ENCODE data around the gene FLNB. TPM values are rescaled to one million over a fixed set of nuclear protein-coding genes. Genes with fewer than 3 reads are reported as not detected.

FLNB gene
- total and polyA plus RNA-seq, 2 of the 13 experiments (the other 11 are each of a cell fraction or from before 2014, with no cell fraction given) = 106 to 130 TPM

DNA sequence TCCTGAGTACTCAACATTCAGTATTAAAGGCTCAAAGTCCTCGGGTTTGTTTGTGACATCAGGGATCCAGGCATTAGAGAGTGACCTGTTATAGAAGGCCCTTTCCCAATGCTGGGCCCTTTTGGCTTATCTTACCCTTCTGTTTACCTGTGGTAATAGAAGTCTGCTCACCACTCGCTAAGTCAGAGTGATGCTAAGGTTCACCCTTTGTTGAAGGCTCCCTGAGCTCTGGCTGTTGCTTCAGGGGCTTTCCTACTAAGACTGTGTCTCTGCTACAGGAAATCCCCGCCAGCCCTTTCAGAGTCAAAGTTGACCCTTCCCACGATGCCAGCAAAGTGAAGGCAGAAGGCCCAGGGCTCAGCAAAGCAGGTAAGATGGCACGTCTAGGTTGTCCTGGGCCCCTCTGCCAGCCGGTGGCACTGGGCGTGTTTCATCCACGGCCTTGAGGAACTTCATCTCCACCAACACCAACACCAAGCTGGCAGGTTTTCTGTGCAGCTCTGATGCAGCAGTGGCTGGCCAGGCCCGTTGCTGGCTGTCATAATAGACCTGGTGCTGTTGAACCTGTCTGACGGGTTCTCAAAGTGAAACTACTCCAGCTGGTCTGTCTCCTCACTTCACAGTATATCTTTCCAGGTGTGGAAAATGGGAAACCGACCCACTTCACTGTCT, 103.4 kb downstream of the FLNB start (continued):
- TF ChIP-seq, protein P1, sequence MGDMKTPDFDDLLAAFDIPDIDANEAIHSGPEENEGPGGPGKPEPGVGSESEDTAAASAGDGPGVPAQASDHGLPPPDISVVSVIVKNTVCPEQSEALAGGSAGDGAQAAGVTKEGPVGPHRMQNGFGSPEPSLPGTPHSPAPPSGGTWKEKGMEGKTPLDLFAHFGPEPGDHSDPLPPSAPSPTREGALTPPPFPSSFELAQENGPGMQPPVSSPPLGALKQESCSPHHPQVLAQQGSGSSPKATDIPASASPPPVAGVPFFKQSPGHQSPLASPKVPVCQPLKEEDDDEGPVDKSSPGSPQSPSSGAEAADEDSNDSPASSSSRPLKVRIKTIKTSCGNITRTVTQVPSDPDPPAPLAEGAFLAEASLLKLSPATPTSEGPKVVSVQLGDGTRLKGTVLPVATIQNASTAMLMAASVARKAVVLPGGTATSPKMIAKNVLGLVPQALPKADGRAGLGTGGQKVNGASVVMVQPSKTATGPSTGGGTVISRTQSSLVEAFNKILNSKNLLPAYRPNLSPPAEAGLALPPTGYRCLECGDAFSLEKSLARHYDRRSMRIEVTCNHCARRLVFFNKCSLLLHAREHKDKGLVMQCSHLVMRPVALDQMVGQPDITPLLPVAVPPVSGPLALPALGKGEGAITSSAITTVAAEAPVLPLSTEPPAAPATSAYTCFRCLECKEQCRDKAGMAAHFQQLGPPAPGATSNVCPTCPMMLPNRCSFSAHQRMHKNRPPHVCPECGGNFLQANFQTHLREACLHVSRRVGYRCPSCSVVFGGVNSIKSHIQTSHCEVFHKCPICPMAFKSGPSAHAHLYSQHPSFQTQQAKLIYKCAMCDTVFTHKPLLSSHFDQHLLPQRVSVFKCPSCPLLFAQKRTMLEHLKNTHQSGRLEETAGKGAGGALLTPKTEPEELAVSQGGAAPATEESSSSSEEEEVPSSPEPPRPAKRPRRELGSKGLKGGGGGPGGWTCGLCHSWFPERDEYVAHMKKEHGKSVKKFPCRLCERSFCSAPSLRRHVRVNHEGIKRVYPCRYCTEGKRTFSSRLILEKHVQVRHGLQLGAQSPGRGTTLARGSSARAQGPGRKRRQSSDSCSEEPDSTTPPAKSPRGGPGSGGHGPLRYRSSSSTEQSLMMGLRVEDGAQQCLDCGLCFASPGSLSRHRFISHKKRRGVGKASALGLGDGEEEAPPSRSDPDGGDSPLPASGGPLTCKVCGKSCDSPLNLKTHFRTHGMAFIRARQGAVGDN (CRISPR knock-in tag; IDR thresholded peaks at IDR 0.05) = peak; percentile 67
- TF ChIP-seq, protein P2, sequence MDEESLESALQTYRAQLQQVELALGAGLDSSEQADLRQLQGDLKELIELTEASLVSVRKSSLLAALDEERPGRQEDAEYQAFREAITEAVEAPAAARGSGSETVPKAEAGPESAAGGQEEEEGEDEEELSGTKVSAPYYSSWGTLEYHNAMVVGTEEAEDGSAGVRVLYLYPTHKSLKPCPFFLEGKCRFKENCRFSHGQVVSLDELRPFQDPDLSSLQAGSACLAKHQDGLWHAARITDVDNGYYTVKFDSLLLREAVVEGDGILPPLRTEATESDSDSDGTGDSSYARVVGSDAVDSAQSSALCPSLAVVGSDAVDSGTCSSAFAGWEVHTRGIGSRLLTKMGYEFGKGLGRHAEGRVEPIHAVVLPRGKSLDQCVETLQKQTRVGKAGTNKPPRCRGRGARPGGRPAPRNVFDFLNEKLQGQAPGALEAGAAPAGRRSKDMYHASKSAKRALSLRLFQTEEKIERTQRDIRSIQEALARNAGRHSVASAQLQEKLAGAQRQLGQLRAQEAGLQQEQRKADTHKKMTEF (CRISPR knock-in tag; IDR thresholded peaks at IDR 0.05) = no peak
- TF ChIP-seq, protein P3, sequence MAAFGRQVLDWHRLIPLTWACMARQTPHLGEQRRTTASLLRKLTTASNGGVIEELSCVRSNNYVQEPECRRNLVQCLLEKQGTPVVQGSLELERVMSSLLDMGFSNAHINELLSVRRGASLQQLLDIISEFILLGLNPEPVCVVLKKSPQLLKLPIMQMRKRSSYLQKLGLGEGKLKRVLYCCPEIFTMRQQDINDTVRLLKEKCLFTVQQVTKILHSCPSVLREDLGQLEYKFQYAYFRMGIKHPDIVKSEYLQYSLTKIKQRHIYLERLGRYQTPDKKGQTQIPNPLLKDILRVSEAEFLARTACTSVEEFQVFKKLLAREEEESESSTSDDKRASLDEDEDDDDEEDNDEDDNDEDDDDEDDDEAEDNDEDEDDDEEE (CRISPR knock-in tag; IDR thresholded peaks at IDR 0.05) = no peak
- TF ChIP-seq, protein P4, sequence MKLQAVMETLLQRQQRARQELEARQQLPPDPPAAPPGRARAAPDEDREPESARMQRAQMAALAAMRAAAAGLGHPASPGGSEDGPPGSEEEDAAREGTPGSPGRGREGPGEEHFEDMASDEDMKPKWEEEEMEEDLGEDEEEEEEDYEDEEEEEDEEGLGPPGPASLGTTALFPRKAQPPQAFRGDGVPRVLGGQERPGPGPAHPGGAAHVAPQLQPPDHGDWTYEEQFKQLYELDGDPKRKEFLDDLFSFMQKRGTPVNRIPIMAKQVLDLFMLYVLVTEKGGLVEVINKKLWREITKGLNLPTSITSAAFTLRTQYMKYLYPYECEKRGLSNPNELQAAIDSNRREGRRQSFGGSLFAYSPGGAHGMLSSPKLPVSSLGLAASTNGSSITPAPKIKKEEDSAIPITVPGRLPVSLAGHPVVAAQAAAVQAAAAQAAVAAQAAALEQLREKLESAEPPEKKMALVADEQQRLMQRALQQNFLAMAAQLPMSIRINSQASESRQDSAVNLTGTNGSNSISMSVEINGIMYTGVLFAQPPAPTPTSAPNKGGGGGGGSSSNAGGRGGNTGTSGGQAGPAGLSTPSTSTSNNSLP (IDR thresholded peaks at IDR 0.05; ENCODE audit: low read depth, low read length) = 0 out of 2 replicates have a peak, but pooled peaks have one; percentile 14
- TF ChIP-seq MTA3 (CRISPR knock-in tag; IDR thresholded peaks at IDR 0.05) (no peak), HOXA9 (CRISPR knock-in tag; IDR thresholded peaks at IDR 0.05; ENCODE audit: borderline replicate concordance) (no peak), PPARG (CRISPR knock-in tag; conservative IDR thresholded peaks at IDR 0.05) (peak; percentile 26; the same call in 1 of the 2 replicates), TCF7L2 (IDR thresholded peaks at IDR 0.05; ENCODE audit: low read depth, low read length) (no peak), KDM1A (CRISPR knock-in tag; IDR thresholded peaks at IDR 0.05) (no peak), ZFX (CRISPR knock-in tag; IDR thresholded peaks at IDR 0.05; ENCODE audit: low read depth) (0 out of 2 replicates have a peak, but pooled peaks have one; percentile 27), ZNF160 (CRISPR knock-in tag; IDR thresholded peaks at IDR 0.05) (no peak), WIZ (CRISPR knock-in tag; IDR thresholded peaks at IDR 0.05) (no peak), CEBPG (CRISPR knock-in tag; IDR thresholded peaks at IDR 0.05) (0 out of 2 replicates have a peak, but pooled peaks have one; percentile 29)
- TF ChIP-seq, protein P5, sequence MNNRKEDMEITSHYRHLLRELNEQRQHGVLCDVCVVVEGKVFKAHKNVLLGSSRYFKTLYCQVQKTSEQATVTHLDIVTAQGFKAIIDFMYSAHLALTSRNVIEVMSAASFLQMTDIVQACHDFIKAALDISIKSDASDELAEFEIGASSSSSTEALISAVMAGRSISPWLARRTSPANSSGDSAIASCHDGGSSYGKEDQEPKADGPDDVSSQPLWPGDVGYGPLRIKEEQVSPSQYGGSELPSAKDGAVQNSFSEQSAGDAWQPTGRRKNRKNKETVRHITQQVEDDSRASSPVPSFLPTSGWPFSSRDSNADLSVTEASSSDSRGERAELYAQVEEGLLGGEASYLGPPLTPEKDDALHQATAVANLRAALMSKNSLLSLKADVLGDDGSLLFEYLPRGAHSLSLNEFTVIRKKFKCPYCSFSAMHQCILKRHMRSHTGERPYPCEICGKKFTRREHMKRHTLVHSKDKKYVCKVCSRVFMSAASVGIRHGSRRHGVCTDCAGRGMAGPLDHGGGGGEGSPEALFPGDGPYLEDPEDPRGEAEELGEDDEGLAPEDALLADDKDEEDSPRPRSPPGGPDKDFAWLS (CRISPR knock-in tag; IDR thresholded peaks at IDR 0.05; ENCODE audit: borderline replicate concordance) = no peak
- TF ChIP-seq, protein P6, sequence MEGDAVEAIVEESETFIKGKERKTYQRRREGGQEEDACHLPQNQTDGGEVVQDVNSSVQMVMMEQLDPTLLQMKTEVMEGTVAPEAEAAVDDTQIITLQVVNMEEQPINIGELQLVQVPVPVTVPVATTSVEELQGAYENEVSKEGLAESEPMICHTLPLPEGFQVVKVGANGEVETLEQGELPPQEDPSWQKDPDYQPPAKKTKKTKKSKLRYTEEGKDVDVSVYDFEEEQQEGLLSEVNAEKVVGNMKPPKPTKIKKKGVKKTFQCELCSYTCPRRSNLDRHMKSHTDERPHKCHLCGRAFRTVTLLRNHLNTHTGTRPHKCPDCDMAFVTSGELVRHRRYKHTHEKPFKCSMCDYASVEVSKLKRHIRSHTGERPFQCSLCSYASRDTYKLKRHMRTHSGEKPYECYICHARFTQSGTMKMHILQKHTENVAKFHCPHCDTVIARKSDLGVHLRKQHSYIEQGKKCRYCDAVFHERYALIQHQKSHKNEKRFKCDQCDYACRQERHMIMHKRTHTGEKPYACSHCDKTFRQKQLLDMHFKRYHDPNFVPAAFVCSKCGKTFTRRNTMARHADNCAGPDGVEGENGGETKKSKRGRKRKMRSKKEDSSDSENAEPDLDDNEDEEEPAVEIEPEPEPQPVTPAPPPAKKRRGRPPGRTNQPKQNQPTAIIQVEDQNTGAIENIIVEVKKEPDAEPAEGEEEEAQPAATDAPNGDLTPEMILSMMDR (CRISPR knock-in tag; IDR thresholded peaks at IDR 0.05) = no peak
